Measurements from ENCODE around the gene NR1H4.
A peak's percentile ranks its signal among the peaks of the same experiment; 100 is the strongest.
"Not testable (repeated sequence)": the region's sequence is repeated elsewhere in the genome, so short reads cannot be mapped to it uniquely, and the experiment has no call there.

Gene NR1H4

GRCh38 chr12:100572184-100572583, 98.5 kb downstream of the NR1H4 start:
- no peak for DNase-seq (ENCODE audit: low spot score)

GRCh38 chr12:100573292-100574186, 99.9 kb downstream of the NR1H4 start, which contains the start of gene GAS2L3:
Gene GAS2L3 (plus strand): TSS chr12:100573684. CDS start chr12:100594905, 21,221 bp downstream.
- peak; percentile 74 for DNase-seq (ENCODE audit: low spot score)

DNA sequence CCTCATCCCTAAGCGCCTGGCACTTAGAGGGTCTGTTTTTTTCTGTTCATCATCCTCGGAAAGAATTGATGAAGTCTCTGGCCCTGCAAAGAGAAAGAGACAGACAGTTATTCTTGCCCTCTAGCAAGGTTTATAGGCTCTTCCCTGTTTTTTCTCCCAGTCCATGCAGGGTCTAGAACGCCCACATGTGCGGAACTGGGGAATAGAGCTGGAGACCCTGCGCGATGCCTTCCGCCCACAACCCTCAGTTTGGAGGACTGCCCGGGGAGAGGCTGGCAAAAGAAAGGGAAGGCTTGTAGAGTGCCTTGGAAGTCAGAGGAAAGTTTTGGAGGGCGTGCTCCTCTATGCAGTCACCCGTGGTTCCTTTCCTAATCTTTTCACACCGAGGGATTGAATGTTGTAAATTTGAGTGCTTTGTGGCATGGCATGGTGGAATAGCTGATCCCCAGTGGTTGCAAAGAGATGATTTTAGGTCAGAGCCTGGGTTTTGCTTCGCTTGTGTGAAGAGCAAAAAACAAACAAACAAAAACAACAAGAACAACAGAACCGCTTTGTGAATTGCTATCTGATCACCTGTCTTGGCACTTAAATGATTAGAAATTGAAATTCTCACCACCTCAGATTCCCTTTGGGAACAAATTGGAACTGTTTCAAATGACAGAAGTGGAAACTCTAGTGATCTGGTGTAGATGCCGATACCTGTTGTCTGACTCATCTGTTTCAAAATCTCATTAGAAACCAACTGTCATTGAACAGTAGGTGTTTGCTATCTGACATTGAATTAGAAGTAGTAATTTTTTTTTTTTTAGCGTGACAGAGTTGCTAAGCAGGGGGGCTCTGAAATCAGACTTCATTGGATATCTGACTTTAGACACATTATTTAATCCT, 100.8 kb downstream of the NR1H4 start:
- no peak for DNase-seq (ENCODE audit: low spot score)

DNA sequence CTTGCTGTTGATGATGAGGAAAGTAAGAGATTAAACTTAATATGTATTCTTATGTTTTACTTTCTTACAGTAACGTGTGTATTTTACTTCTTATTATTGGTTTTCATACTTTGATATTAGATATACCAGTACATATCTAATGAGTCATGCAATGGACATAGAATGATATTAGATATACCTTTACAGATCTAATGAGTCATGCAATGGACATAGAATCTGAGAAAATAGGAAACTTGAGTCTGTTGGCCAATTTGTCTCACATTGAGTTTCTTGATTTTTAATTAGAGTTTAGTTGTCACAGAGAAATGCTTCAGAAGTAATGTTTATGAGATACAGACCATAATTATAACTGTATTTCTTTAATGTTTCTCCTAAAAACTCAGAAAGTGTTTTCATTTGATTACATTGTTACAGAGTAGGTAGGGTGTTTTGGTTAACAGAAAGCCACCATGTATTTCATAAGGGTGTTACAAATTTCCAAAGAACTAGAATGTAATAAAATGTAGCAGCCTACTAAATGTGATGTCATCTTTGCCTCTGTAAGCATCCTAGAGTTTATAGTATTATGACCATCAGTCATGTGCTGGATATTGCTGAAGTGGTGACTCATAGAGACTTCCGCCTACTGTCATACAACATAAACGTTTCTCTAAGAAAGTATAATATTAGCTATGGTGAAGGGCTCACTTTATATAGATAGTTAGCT, 102.8 kb downstream of the NR1H4 start:
- DNase-seq (ENCODE audit: low spot score), result no peak

DNA sequence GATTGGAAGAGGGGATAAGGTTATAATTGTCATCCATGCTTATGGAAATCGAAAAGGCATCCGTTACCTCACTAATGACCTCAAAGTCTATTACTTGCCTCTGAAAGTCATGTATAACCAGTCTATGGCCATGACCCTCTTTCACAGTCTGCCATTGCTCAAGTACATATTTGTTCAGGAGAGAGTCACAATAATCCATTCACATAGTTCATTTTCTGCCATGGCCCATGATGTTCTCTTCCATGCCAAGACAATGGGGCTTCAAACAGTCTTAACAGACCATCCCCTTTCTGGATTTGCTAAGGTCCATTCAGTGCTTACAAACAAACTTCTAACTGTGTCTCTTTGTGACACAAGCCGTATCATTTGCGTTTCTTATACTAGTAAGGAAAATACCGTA, 105.3 kb downstream of the NR1H4 start:
- DNase-seq (ENCODE audit: low spot score), result no peak

DNA sequence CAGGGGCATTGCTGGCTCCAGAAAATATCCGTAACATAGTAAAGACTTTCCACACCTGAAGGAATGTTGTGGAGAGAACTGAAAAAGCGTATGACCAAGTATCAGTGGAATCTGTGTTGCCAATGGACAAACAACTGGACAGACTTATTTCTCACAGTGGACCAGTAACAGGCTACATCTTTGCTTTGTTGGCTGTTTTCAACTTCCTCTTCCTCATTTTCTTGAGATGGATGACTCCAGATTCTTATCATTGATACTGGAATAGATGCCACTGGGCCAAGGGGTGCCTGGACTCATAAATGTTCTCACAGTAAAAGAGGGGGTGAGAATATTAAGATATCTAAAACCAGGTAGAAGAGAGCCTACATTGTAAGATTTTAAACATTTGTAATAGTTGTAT, 106.2 kb downstream of the NR1H4 start:
- DNase-seq (ENCODE audit: low spot score), result no peak

- no peak for DNase-seq (ENCODE audit: low spot score)
These were observed 110.6 kb downstream of the NR1H4 start for GRCh38 chr12:100584256-100584655.

DNA sequence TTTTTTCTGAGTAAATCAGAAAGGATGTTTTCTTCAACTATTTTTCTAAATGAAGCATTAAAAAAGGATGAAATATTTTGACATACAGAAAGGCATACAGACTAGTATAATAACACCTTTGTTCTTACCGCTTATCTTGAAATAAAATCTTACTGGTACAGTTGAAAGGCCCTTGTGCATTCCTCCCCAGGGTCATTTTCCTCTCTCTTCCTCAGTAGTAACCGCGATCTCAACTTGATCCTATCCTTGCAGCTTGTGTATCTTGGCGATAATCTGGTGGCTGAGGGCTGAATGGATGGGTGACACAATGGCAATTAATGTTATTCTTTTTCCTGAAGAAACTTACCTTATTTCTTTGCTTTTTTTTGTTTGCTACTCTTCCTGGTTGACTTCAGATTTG, 118.3 kb downstream of the NR1H4 start:
- no peak for DNase-seq (ENCODE audit: low spot score)

DNA sequence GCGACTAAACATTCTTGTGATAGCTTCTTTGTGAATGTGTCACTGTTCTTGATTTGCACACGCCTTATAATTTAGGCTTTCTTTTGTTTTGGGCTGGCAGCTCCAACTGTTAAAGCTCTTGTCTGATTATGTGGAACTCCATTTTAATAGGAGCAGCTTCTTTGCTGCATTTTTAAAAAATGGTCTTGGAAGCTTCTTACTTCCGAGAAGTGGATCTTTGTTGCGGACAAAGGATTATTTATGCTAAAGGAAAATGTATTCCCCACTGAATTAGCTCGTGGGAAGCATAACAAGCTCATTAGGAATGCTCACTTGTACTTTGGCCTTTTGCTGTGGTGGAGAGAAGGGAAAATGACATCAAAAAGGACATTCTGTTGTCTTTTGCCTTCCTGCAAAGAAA, 119.8 kb downstream of the NR1H4 start:
- DNase-seq (ENCODE audit: low spot score), result no peak

GRCh38 chr12:100601626-100602025, 128.0 kb downstream of the NR1H4 start:
- DNase-seq (ENCODE audit: low spot score), result no peak

GRCh38 chr12:100602997-100603396, 129.3 kb downstream of the NR1H4 start:
- not testable (repeated sequence) for DNase-seq (ENCODE audit: low spot score)

DNA sequence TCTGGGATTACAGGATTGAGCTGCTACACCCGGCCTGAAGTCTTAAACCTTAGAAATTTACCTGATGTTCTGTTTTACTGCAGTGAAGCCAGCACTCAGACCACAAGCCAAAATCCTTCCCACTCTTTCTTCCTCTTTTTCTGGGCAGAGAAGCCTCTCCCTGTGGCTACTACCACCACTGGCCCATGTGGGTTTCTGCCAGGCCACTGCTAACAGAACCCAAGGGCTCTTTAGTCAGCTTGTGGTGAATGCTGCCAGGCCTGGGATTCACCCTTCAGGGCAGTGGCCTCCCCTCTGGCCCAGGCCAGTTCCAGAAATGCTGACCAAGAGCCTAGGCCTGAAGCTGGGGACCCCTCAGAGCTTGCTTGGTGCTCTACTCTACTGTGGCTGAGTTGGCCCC, 135.1 kb downstream of the NR1H4 start:
- no peak for DNase-seq (ENCODE audit: low spot score)

DNA sequence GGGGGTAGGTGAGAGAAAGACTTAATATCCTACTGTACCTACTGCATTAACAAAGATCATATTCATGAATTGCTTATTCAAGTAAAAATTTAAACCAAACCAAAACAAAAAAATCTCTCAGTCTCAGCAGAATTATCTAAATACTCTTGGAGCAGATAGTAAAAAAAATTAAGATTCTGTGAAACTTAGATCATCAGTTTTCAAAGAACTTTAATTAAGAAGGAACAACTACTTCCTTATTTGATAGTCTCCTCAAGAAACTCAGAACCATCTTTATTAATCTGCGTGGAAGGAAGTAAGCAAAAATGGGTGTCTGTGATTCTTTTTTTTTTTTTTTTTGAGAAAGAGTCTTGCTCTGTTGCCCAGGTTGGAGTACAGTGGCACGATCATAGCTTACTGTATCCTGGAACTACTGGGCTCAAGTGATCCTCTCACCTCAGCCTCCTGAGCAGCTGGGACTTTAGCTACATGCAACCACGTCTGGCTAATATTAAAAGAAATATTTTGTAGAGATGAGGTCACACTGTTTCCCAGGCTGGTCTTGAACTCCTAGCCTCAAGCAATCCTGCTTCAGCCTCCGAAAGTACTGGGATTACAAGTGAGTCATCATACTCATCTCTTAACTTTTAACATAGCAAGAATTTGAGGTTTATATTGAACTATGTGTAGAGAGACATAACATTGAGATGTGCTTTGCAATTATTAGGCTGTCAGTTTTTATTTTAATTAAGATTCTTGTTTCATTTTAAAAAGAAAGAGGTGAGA, 137.2 kb downstream of the NR1H4 start:
- no peak for DNase-seq (ENCODE audit: low spot score)

DNA sequence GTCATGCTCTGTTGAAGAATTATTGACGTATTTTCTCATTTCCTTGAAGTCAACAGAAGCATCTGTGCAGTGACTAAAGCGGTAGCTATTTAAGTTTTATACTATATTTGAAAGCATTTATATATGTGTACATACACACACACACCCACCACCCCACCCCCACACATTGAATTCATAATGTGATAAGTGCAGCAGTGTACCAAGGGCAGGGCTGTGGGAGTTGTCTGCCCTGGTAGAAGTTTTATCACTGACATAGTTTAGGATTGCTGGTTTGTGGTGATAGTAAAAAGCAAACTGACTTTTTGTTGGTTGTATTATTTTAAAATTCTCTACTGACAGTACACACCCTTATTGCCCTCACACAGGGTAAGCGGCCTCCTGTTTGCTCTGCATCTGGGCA, 138.9 kb downstream of the NR1H4 start:
- DNase-seq (ENCODE audit: low spot score), result no peak
